ENCODE data around the gene CACNB2.

DNA sequence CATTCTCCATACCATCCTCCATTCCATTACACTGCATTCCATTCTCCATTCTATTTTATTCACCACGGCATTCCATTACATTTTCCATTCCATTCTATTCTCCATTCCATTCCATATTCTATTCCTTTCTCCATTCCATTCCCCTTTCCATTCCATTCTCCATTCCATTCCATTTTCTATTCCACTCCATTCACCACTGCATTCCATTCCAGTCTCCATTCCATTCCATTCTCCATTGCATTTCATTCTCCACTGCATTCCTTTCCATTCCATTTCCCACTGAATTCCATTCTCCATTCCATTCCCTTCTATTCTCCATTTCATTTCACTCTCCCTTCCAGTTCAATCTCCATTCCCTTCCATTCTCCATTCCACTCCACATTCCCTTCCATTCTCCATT lies 431.6 kb downstream of the CACNB2 start:
- TF ChIP-seq, protein P1, sequence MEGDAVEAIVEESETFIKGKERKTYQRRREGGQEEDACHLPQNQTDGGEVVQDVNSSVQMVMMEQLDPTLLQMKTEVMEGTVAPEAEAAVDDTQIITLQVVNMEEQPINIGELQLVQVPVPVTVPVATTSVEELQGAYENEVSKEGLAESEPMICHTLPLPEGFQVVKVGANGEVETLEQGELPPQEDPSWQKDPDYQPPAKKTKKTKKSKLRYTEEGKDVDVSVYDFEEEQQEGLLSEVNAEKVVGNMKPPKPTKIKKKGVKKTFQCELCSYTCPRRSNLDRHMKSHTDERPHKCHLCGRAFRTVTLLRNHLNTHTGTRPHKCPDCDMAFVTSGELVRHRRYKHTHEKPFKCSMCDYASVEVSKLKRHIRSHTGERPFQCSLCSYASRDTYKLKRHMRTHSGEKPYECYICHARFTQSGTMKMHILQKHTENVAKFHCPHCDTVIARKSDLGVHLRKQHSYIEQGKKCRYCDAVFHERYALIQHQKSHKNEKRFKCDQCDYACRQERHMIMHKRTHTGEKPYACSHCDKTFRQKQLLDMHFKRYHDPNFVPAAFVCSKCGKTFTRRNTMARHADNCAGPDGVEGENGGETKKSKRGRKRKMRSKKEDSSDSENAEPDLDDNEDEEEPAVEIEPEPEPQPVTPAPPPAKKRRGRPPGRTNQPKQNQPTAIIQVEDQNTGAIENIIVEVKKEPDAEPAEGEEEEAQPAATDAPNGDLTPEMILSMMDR (IDR thresholded peaks at IDR 0.05; ENCODE audit: low read depth, low read length): no peak
- TF ChIP-seq EZH2phosphoT487 (IDR thresholded peaks at IDR 0.05; ENCODE audit: low read depth): no peak
